Activated naive CD8-positive, alpha-beta T cell (primary cell): ENCODE measurements around the gene TIPRL.
"Not testable (repeated sequence)": the region's sequence is repeated elsewhere in the genome, so short reads cannot be mapped to it uniquely, and the experiment has no call there.

ENCODE experiments used
- H3K27ac Mint-ChIP-seq: one replicate; pipeline ENCODE4 v1.8.0; 2021; ENCODE audit warnings: mixed read lengths
- H3K27me3 Mint-ChIP-seq: one replicate; pipeline ENCODE4 v1.8.0; 2021; ENCODE audit warnings: mixed read lengths
- H3K36me3 Mint-ChIP-seq: one replicate; pipeline ENCODE4 v1.8.0; 2021; ENCODE audit warnings: mixed read lengths
- H3K4me1 Mint-ChIP-seq: one replicate; pipeline ENCODE4 v1.8.0; 2021; ENCODE audit warnings: low read depth, mixed read lengths
- H3K4me3 Mint-ChIP-seq: one replicate; pipeline ENCODE4 v1.8.0; 2021; ENCODE audit warnings: mild to moderate bottlenecking, mixed read lengths
- H3K9me3 Mint-ChIP-seq: one replicate; pipeline ENCODE4 v1.8.0; 2021; ENCODE audit warnings: low read depth, mixed read lengths

The TIPRL gene

DNA sequence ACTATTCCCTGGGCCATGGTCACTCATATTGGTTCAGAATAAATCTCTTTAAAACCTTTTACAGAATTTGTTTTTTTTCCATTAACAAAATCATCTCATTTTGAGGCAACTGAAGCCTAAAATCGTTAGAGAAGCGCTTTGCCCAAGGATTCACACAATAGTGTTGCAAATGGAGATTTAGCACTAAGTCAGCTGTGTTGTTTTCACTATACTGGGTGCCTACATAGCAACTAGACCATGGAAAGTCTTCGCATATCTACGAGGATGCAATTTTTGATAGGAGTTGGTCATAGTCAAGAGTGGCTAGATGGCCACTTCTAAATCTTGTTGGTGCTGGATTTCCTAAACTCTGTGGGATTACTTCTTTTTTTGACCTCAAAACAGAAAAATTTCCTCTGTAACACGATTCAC lies 530 bp upstream of the TIPRL start:
- H3K4me1 Mint-ChIP-seq: peaks cover 9% of the 10 kb centered on the region
- H3K9me3 Mint-ChIP-seq: no peaks in the 10 kb centered on the region
- H3K36me3 Mint-ChIP-seq: no peaks in the 10 kb centered on the region
- H3K4me3 Mint-ChIP-seq: no peak overlapping the region
- H3K27ac Mint-ChIP-seq: no peak overlapping the region
- peaks cover 2% of the 10 kb centered on the region for H3K27me3 Mint-ChIP-seq

DNA sequence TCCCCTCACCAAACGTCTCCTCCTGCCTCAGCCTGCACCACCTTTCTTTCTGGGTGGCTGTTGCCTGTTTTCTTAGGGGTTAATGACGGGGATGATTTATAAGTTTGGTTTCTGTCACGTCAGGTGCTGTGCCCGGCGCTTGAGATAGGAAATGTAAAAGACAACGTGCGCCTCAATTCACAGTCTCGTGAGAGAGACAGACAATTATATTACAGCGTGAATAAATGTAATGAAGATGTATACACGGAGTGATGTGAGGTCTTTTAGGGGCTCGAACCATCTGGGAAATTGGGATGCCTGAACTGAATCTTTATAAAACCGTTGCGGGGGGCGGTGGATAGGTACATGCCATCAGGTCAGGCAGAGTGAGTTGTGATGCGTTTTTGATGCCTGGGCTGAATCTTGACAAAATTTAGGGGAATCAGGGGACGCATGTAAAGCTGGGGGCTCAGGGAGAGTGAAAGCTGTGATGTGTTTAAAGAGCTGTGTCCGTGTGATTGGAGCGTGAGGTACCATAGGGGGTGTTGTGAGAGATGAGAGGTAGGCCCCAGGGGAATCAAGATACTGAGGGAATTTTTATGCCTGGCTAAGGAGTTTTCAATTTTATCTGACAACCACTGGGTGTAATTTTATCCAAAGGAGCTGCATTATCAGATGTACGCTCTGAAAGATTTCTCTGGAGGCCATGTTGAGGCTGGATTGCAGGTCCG lies 831 bp downstream of the TIPRL start:
- Mint-ChIP-seq H3K27ac (no peak overlapping the region), H3K27me3 (no peaks in the 10 kb centered on the region), H3K4me3 (no peak overlapping the region), H3K4me1 (peaks cover 17% of the 10 kb centered on the region), H3K36me3 (peaks cover 3% of the 10 kb centered on the region), H3K9me3 (no peaks in the 10 kb centered on the region)

DNA sequence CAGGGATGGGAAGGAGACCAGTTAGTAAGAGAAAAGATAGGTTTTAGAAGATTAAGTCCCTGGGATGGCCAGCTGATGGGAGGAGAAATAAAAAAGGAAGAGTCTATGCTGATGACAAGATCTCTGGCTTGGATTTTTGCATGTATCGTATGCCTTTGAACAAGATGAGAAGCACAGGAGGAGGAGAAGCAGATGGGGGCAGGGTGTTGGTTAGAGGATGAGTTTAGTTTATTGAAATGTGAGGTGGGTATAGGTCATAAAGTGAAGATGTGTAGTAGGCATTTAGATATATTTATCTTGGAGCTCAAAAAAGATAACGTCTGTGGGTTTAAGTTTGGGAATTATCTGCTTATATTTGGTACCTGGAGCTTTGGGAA lies 1.4 kb downstream of the TIPRL start:
- Mint-ChIP-seq H3K9me3 (no peaks in the 10 kb centered on the region), H3K27me3 (no peaks in the 10 kb centered on the region), H3K4me3 (no peak overlapping the region)

GRCh38 chr1:168181063-168181720 lies 2.4 kb downstream of the TIPRL start:
- peaks cover 17% of the 10 kb centered on the region for H3K4me1 Mint-ChIP-seq
- H3K27me3 Mint-ChIP-seq, H3K36me3 Mint-ChIP-seq, H3K9me3 Mint-ChIP-seq, H3K27ac Mint-ChIP-seq: not testable (repeated sequence)
- peak overlapping the region; percentile 20 for H3K4me3 Mint-ChIP-seq

More for the DNA sequence above, 1.4 kb downstream of the TIPRL start:
- no peak overlapping the region for H3K27ac Mint-ChIP-seq
- H3K4me1 Mint-ChIP-seq: peaks cover 17% of the 10 kb centered on the region
- peaks cover 3% of the 10 kb centered on the region for H3K36me3 Mint-ChIP-seq

- Mint-ChIP-seq H3K36me3 (peaks cover 9% of the 10 kb centered on the region), H3K9me3 (no peaks in the 10 kb centered on the region), H3K4me3 (no peak overlapping the region), H3K27ac (no peak overlapping the region), H3K27me3 (no peaks in the 10 kb centered on the region), H3K4me1 (peaks cover 20% of the 10 kb centered on the region)
Measured at GRCh38 chr1:168187177-168187576, 8.4 kb downstream of the TIPRL start.

- peak overlapping the region; percentile 23 for H3K27ac Mint-ChIP-seq
- no peaks in the 10 kb centered on the region for H3K27me3 Mint-ChIP-seq
- no peak overlapping the region for H3K4me3 Mint-ChIP-seq
- peaks cover 12% of the 10 kb centered on the region for H3K4me1 Mint-ChIP-seq
- H3K9me3 Mint-ChIP-seq: no peaks in the 10 kb centered on the region
- peaks cover 11% of the 10 kb centered on the region for H3K36me3 Mint-ChIP-seq
Measured at GRCh38 chr1:168190403-168190802, 11.6 kb downstream of the TIPRL start.

GRCh38 chr1:168195199-168196135 lies 16.7 kb downstream of the TIPRL start:
- Mint-ChIP-seq H3K9me3 (no peaks in the 10 kb centered on the region), H3K27me3 (no peaks in the 10 kb centered on the region), H3K4me1 (peaks cover 8% of the 10 kb centered on the region), H3K4me3 (no peak overlapping the region), H3K36me3 (peaks cover 15% of the 10 kb centered on the region), H3K27ac (peak overlapping the region; percentile 62)

- no peaks in the 10 kb centered on the region for H3K9me3 Mint-ChIP-seq
- no peak overlapping the region for H3K4me3 Mint-ChIP-seq
- H3K27me3 Mint-ChIP-seq: no peaks in the 10 kb centered on the region
- H3K36me3 Mint-ChIP-seq: peaks cover 31% of the 10 kb centered on the region
- H3K4me1 Mint-ChIP-seq: peaks cover 3% of the 10 kb centered on the region
- no peak overlapping the region for H3K27ac Mint-ChIP-seq
Measured at GRCh38 chr1:168199056-168199455, 20.3 kb downstream of the TIPRL start.

DNA sequence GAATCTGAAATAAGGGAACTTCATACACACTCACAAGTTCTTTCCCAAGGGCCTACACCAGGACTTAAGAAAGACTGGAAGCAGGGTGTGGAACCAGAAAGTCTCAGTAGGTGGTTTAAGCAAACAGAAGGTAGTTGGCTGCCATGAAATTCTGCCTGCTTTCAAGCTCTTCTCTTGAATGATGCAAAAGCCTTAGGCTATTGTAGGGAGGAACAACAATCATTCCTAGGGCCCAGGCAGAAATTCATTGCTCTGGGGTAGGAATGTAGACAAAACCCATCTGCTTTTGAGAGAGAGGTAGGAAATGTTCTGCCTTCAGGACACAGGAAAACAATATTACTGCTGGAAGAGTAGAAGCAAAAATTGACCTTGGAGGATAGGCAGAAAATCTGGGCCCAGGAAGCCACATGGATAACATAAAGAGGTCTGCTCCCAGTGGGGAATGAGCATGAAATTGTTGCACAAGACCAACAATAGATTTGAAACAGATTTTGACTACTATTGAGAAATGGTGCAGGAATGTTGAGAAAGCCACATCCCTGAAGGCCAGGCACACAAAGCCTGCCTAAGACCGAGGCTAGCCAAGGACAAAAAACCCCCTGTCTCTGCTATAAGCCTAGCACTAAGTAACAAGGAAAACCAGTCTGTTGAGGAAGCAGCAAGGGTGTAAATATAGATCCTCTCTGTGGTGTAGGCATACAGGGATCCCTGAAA lies 24.3 kb downstream of the TIPRL start:
- Mint-ChIP-seq H3K36me3 (peaks cover 29% of the 10 kb centered on the region), H3K4me1 (peaks cover 3% of the 10 kb centered on the region), H3K9me3 (no peaks in the 10 kb centered on the region), H3K27ac (no peak overlapping the region), H3K4me3 (no peak overlapping the region), H3K27me3 (no peaks in the 10 kb centered on the region)

GRCh38 chr1:168206111-168206510 lies 27.3 kb downstream of the TIPRL start:
- no peak overlapping the region for H3K4me3 Mint-ChIP-seq
- H3K4me1 Mint-ChIP-seq: no peaks in the 10 kb centered on the region
- peaks cover 24% of the 10 kb centered on the region for H3K36me3 Mint-ChIP-seq
- peaks cover under 1% of the 10 kb centered on the region for H3K9me3 Mint-ChIP-seq
- no peak overlapping the region for H3K27ac Mint-ChIP-seq
- no peaks in the 10 kb centered on the region for H3K27me3 Mint-ChIP-seq

DNA sequence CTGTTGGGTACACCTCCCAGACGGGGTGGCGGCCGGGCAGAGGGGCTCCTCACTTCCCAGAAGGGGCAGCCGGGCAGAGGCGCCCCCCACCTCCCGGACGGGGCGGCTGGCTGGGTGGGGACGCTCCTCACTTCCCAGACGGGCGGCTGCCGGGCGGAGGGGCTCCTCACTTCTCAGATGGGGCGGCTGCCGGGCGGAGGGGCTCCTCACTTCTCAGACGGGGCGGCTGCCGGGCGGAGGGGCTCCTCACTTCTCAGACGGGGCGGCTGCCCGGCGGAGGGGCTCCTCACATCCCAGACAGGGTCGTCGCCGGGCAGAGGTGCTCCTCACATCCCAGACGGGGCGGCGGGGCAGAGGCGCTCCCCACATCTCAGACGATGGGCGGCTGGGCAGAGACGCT lies 28.9 kb downstream of the TIPRL start:
- peaks cover 15% of the 10 kb centered on the region for H3K36me3 Mint-ChIP-seq
- H3K27ac Mint-ChIP-seq, H3K9me3 Mint-ChIP-seq, H3K27me3 Mint-ChIP-seq, H3K4me1 Mint-ChIP-seq, H3K4me3 Mint-ChIP-seq: not testable (repeated sequence)

DNA sequence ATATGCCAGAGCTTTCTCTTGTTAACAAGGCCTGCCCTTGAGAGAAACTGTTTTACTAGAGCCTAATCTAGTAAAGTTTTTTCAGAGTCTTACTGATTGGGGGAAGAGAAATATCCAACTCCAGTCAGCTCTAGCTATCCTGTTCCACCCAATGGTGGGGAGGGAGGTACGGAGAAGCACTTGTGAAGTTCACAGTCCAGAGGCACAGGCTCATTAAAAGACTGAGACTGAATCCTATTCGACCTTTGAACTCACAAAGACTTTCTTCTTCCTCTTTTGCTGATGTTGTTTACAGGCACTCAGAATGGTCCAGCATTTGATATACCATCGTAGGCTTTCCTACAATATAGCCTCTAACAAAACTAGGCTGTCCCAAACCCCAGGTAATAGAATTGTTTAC lies 31.6 kb downstream of the TIPRL start:
- peaks cover 19% of the 10 kb centered on the region for H3K9me3 Mint-ChIP-seq
- no peak overlapping the region for H3K27ac Mint-ChIP-seq
- H3K4me3 Mint-ChIP-seq: no peak overlapping the region
- H3K27me3 Mint-ChIP-seq: no peaks in the 10 kb centered on the region
- H3K4me1 Mint-ChIP-seq: no peaks in the 10 kb centered on the region
- H3K36me3 Mint-ChIP-seq: peaks cover 6% of the 10 kb centered on the region

GRCh38 chr1:168213349-168213748 lies 34.6 kb downstream of the TIPRL start:
- Mint-ChIP-seq H3K27ac (no peak overlapping the region), H3K9me3 (peaks cover 19% of the 10 kb centered on the region), H3K4me3 (no peak overlapping the region), H3K36me3 (peaks cover 6% of the 10 kb centered on the region), H3K4me1 (no peaks in the 10 kb centered on the region), H3K27me3 (no peaks in the 10 kb centered on the region)

- Mint-ChIP-seq H3K27ac (no peak overlapping the region), H3K4me3 (no peak overlapping the region), H3K36me3 (peaks cover 6% of the 10 kb centered on the region), H3K4me1 (peaks cover 2% of the 10 kb centered on the region), H3K27me3 (peaks cover 1% of the 10 kb centered on the region), H3K9me3 (peaks cover 17% of the 10 kb centered on the region)
Measured at GRCh38 chr1:168216171-168216570, 37.4 kb downstream of the TIPRL start.
